GM12878 (cell line): ENCODE measurements around the gene XPNPEP3. TPM values are rescaled to one million over a fixed set of nuclear protein-coding genes. Genes with fewer than 3 reads are reported as not detected.

Experiments used
- ATAC-seq: fragments of 200-7000 bp; cut with Tn5 transposase; 3 replicates; pipeline ENCODE4 v1.9.1; 2020; ENCODE audit warnings: mild to moderate bottlenecking, moderate library complexity
- BruUV-seq: library from RNA; stranded (reverse); fragments of 400-500 nt; replicated peaks from 2 replicates; lab custom pipeline; 2021; lab: Mats Ljungman, UMichigan
- CTCF ChIA-PET: fragments of 300-600 bp; sonication (Branson Sonifier 250); formaldehyde crosslinking; extraction: SDS; loops from one replicate; lab custom pipeline; 2021; ENCODE audit warnings: inconsistent platforms; lab: Yijun Ruan, JAX
- POLR2A ChIA-PET: fragments of 350-600 bp; formaldehyde crosslinking; extraction: SDS; loops from one replicate; lab custom pipeline; 2021; ENCODE audit warnings: inconsistent platforms; lab: Charles Lee
- RAD21 ChIA-PET: fragments of 300-600 bp; sonication (Branson Sonifier 250); formaldehyde crosslinking; loops from one replicate; lab custom pipeline; 2023; ENCODE audit warnings: antibody characterized with exemption; ENCODE audit not compliant: unreplicated experiment; lab: Charles Lee
- SMC1A ChIA-PET: fragments of 300-600 bp; sonication (Branson Sonifier 250); formaldehyde crosslinking; loops from one replicate; lab custom pipeline; 2023; ENCODE audit not compliant: unreplicated experiment, uncharacterized antibody; lab: Charles Lee
- DNase-seq: peaks from one replicate; pipeline ENCODE4 v3.0.0-alpha.2; 2011; ENCODE audit warnings: low read depth, low spot score
- FAIRE-seq: peaks from 3 replicates; lab custom pipeline; 2011; peaks lifted over from hg19 to GRCh38; lab: Jason Lieb, UNC
- H2AFZ ChIP-seq: 2 replicates; pipeline ENCODE4 v1.6.0; 2011; ENCODE audit warnings: low read depth, low read length, control low read depth; ENCODE audit not compliant: control insufficient read depth
- H3K27ac ChIP-seq: 2 replicates; pipeline ENCODE4 v1.5.1; 2011; ENCODE audit warnings: control low read depth; ENCODE audit not compliant: control insufficient read depth, insufficient read depth
- H3K27me3 ChIP-seq, 2 experiments: replicated peaks in 1 of 2; 2 replicates each; pipeline versions ENCODE4 v1.6.0 to v1.6.1; 2011; ENCODE audit warnings: low read length in 1 of 2; ENCODE audit not compliant: control insufficient read depth in 2 of 2, insufficient read depth in 2 of 2
- H3K36me3 ChIP-seq, 2 experiments: 2 replicates each; pipeline ENCODE4 v1.5.1; 2011; ENCODE audit warnings: low read length in 1 of 2; ENCODE audit not compliant: control insufficient read depth in 2 of 2, insufficient read depth in 2 of 2
- H3K4me1 ChIP-seq: 2 replicates; pipeline ENCODE4 v1.6.1; 2011; ENCODE audit warnings: mild to moderate bottlenecking, low read length, moderate library complexity, mixed read lengths; ENCODE audit not compliant: control insufficient read depth, insufficient read depth
- H3K4me2 ChIP-seq: 2 replicates; pipeline ENCODE4 v1.6.0; 2011; ENCODE audit warnings: control low read depth; ENCODE audit not compliant: control insufficient read depth, insufficient read depth
- H3K4me3 ChIP-seq: fragments of 200-600 bp; sonication (generic); 2 replicates; pipeline ENCODE4 v1.5.1; 2016
- H3K79me2 ChIP-seq: 2 replicates; pipeline ENCODE4 v1.6.0; 2011; ENCODE audit warnings: low read length; ENCODE audit not compliant: control insufficient read depth, insufficient read depth
- H3K9ac ChIP-seq: 2 replicates; pipeline ENCODE4 v1.8.0; 2011; ENCODE audit warnings: low read length, control low read depth, mixed read lengths; ENCODE audit not compliant: control insufficient read depth, insufficient read depth
- H3K9me3 ChIP-seq: replicated peaks from 3 replicates; pipeline ENCODE4 v1.5.1; 2011; ENCODE audit warnings: mild to moderate bottlenecking, low read length; ENCODE audit not compliant: control insufficient read depth, insufficient read depth
- H4K20me1 ChIP-seq: 2 replicates; pipeline ENCODE4 v1.6.0; 2011; ENCODE audit not compliant: control insufficient read depth, insufficient read depth
- BMI1 ChIP-seq: fragments of 450-650 bp; IDR thresholded peaks from 2 replicates; pipeline ENCODE4 v1.6.1; 2016; ENCODE audit warnings: mild to moderate bottlenecking, moderate library complexity, borderline replicate concordance
- EGR1 ChIP-seq, 2 experiments: IDR thresholded peaks; 1 replicate in 1 of 2; 2 replicates in 1 of 2; pipeline ENCODE4 v1.6.1; 2011 to 2012; ENCODE audit warnings: low read depth in 2 of 2, low read length in 2 of 2, borderline replicate concordance in 1 of 2, mild to moderate bottlenecking in 1 of 2, moderate library complexity in 1 of 2
- GATAD2B ChIP-seq: fragments of 450-650 bp; conservative IDR thresholded peaks from 2 replicates; pipeline ENCODE4 v1.6.1; 2017; ENCODE audit warnings: low read depth, mild to moderate bottlenecking, moderate library complexity
- NFIC ChIP-seq: IDR thresholded peaks from 2 replicates; pipeline ENCODE4 v1.6.1; 2012; ENCODE audit warnings: low read depth, mild to moderate bottlenecking, inconsistent platforms, low read length, moderate library complexity
- NR2C2 ChIP-seq: IDR thresholded peaks from 2 replicates; pipeline ENCODE4 v1.6.1; 2011; ENCODE audit warnings: borderline replicate concordance, low read depth; ENCODE audit not compliant: control insufficient read depth, insufficient read length
- PBX3 ChIP-seq: IDR thresholded peaks from 2 replicates; pipeline ENCODE4 v1.6.1; 2011; ENCODE audit warnings: mild to moderate bottlenecking, low read depth, low read length, moderate library complexity; ENCODE audit not compliant: insufficient replicate concordance
- PRDM15 ChIP-seq: fragments of 450-650 bp; formaldehyde crosslinking; IDR thresholded peaks from 2 replicates; pipeline ENCODE4 v1.4.0; 2020; ENCODE audit warnings: mild to moderate bottlenecking, moderate library complexity
- RUNX3 ChIP-seq: IDR thresholded peaks from 2 replicates; pipeline ENCODE4 v1.6.1; 2012; ENCODE audit warnings: low read length, inconsistent platforms
- SIN3A ChIP-seq: IDR thresholded peaks from 2 replicates; pipeline ENCODE4 v1.6.1; 2012; ENCODE audit warnings: low read depth, low read length, improper control_type of control experiment
- SMC3 ChIP-seq: IDR thresholded peaks from 2 replicates; pipeline ENCODE4 v1.6.1; 2011; ENCODE audit warnings: low read length, improper control_type of control experiment, borderline replicate concordance
- STAT3 ChIP-seq: IDR thresholded peaks from 2 replicates; pipeline ENCODE4 v1.6.1; 2011; ENCODE audit warnings: low read depth, low read length, improper control_type of control experiment
- YY1 ChIP-seq: IDR thresholded peaks from 2 replicates; pipeline ENCODE4 v1.6.1; 2011; ENCODE audit warnings: low read depth, mild to moderate bottlenecking, low read length
- ZBED1 ChIP-seq: IDR thresholded peaks from 2 replicates; pipeline ENCODE4 v1.6.1; 2016; ENCODE audit warnings: borderline replicate concordance
- ZNF384 ChIP-seq: IDR thresholded peaks from 2 replicates; pipeline ENCODE4 v1.6.1; 2012; ENCODE audit warnings: low read depth, mild to moderate bottlenecking, low read length, improper control_type of control experiment, borderline replicate concordance
- WGBS: methylation state at CpG from one replicate; pipeline ENCODE4 v1.1.6; 2016; ENCODE audit warnings: low lambda C conversion rate; ENCODE audit not compliant: insufficient replicate concordance, insufficient coverage; ENCODE audit errors: missing lambda C conversion rate; 5-methylcytosine and 5-hydroxymethylcytosine counted together
- in situ Hi-C: fragments of 300-500 bp; cut with MboI; formaldehyde crosslinking; loops from 9 replicates; pipeline ENCODE4 v1.14.3; 2018; ENCODE audit warnings: mixed read lengths
- intact Hi-C: fragments of 100-400 bp; cut with micrococcal nuclease; formaldehyde crosslinking; loops from one replicate; pipeline ENCODE4 v1.14.2; 2022; ENCODE audit not compliant: unreplicated experiment
- polyA plus RNA-seq, 11 experiments: library from polyadenylated mRNA; depleted of rRNA in 4 of 11; unstranded in 6 of 11; stranded (reverse) in 5 of 11; fragments of >200 nt; fragmentation: Nextera tagmentation in 4 of 11; fragmentation: Illumina TruSeq in 1 of 11; extraction: Ambion mirVana in 4 of 11; extraction: Trizol in 1 of 11; gene quantifications; 1 replicate in 1 of 11; 2 replicates in 10 of 11; pipeline versions ENCODE4 v1.2.1 to v1.2.3, GENCODE V29; 2011 to 2016; ENCODE audit warnings: inconsistent platforms in 2 of 11, missing spikeins in 2 of 11, low read depth in 1 of 11
- total RNA-seq, 4 experiments: library from RNA; depleted of rRNA in 3 of 4; stranded (reverse); fragments of >200 nt in 3 of 4; fragmentation: Illumina TruSeq in 1 of 4; extraction: Trizol in 1 of 4; gene quantifications; 2 replicates each; pipeline versions ENCODE4 v1.2.1 to v1.2.3, GENCODE V29; 2013 to 2021

The XPNPEP3 gene
- total and polyA plus RNA-seq, 10 of the 15 experiments (the other 5 are each of a cell fraction or from before 2014, with no cell fraction given), result 6.7 to 19.9 (median 11.7) TPM

GRCh38 chr22:40817737-40818136, 39.2 kb upstream of the XPNPEP3 start (continued):
- TF ChIP-seq GATAD2B (no peak), NR2C2 (no peak), PBX3 (no peak), ZBED1 (no peak), SIN3A (no peak)
- TF ChIP-seq, all 136 proteins: peak for 8

GRCh38 chr22:40818192-40818746, 38.7 kb upstream of the XPNPEP3 start:
- H3K27me3 ChIP-seq, result no peaks in the 10 kb centered on the region
- no TSS peak for BruUV-seq
- TF ChIP-seq EGR1 (IDR thresholded peaks at IDR 0.05; ENCODE audit: borderline replicate concordance in 1 of 2, low read depth in 2 of 2, low read length in 2 of 2) (peak in 1 of 2 experiments; percentile 42; a peak in 1 of 3 replicates), PRDM15 (no peak), RUNX3 (peak; percentile 68), STAT3 (no peak), SMC3 (no peak), BMI1 (no peak), ZNF384 (no peak), YY1 (0 out of 2 replicates have a peak, but pooled peaks have one; percentile 5), NFIC (0 out of 2 replicates have a peak, but pooled peaks have one; percentile 10)
- TF ChIP-seq, all 136 proteins: peak for 4
- ChIA-PET CTCF (interaction anchor here (0.7 to 4.1 kb wide), 7 partner anchors 18 to 446 kb away, joined by 3 to 18 read pairs (median 4); no protein-coding TSS in a partner anchor), SMC1A (interaction anchor here (0.6 to 3.3 kb wide), 10 partner anchors 12 to 136 kb away, joined by 3 to 14 read pairs (median 4); partner anchors contain the start of genes ST13 and XPNPEP3), POLR2A (interaction anchor here (0.6 to 4.6 kb wide), 4 partner anchors 37 to 158 kb away, joined by 3 to 41 read pairs (median 4); partner anchors contain the start of genes RBX1, ST13 and XPNPEP3), RAD21 (interaction anchor here (0.7 to 2.6 kb wide), 9 partner anchors 25 to 382 kb away, joined by 3 to 14 read pairs (median 5); partner anchors contain the start of genes ST13 and XPNPEP3)
- Histone ChIP-seq H3K36me3 (peaks cover 0 to 3% of the 10 kb centered on the region in 2 experiments; a peak in 1 of 4 replicates), H3K27ac (peak overlapping the region; percentile 84), H3K4me2 (peak overlapping the region; percentile 82), H2AFZ (peak overlapping the region; percentile 91), H3K4me1 (no peaks in the 10 kb centered on the region), H3K79me2 (peaks cover 53% of the 10 kb centered on the region), H4K20me1 (no peaks in the 10 kb centered on the region), H3K4me3 (peak overlapping the region; percentile 89), H3K9ac (peak overlapping the region; percentile 88), H3K9me3 (no peaks in the 10 kb centered on the region; the same call in 2 of the 3 replicates)
- DNase-seq, result no peak
- in situ Hi-C loops, result no loop called here
- ATAC-seq, result peak; percentile 17
- intact Hi-C loops, result loop anchor here (5.0 kb wide), 1 partner anchor 136 kb away; no protein-coding TSS in a partner anchor
- no peak for FAIRE-seq
- 1% methylated on average over 13 of the region's 14 CpGs for WGBS
